ENCODE data around the gene MAS1L.

GRCh38 chr6:29495571-29495970, 7.8 kb upstream of the MAS1L start:
- TF ChIP-seq CTCF (IDR thresholded peaks at IDR 0.05; ENCODE audit: insufficient read depth, low read length, poor library complexity, severe bottlenecking) (no peak), EZH2phosphoT487 (conservative IDR thresholded peaks at IDR 0.05; ENCODE audit: low read length) (no peak)
